Glomerular visceral epithelial cell (primary cell): Measurements from ENCODE around the gene LCTL.
"Not testable (repeated sequence)": the region's sequence is repeated elsewhere in the genome, so short reads cannot be mapped to it uniquely, and the experiment has no call there.

Experiments used
- DNase-seq: peaks from one replicate; pipeline ENCODE4 v3.0.0-alpha.2; 2016; ENCODE audit errors: extremely low spot score

The LCTL gene

DNA sequence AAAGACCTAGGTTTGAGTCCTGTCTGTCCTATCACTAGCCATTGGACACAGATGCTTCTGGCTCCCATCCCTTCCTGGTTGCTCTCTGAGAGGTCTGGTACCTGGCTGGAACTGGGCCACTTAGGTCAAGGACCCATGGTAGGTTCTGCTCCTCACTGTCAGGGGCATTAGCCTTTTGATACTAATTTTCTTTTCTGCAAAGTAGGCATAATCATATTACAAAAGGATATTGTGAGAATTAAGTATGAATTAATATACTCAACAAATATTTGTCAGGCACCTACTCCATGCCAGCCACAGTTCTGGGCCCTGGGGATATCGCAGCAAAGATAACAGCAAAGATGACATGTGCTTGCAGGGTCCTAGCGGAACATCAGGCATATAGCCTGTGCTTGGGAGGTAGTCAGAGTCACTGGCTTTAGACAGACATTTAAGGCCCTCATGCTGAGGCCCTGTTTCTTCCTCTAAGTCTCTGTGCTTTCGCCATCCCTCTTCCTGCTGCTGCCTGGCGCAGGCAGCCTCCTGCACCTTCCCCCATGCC, 25.6 kb upstream of the LCTL start:
- no peak for DNase-seq

GRCh38 chr15:66590435-66590834, 24.6 kb upstream of the LCTL start:
- DNase-seq, result no peak

DNA sequence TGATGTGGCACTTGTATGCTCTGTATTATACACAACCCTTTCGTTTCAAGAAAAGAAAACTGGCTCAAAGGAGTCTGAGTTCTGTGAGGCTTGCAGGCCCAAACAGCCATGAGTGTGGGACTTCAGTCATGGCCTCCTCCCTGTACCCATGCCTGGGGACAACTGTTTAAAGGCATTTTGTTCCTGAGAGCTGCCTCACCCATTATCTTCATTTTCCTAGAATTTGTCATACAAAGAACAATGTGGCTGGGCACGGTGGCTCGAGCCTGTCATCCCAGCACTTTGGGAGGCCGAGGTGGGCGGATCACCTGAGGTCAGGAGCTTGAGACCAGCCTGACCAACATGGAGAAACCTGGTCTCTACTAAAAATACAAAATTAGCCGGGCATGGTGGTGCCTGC, 23.6 kb upstream of the LCTL start:
- DNase-seq, result not testable (repeated sequence)

DNA sequence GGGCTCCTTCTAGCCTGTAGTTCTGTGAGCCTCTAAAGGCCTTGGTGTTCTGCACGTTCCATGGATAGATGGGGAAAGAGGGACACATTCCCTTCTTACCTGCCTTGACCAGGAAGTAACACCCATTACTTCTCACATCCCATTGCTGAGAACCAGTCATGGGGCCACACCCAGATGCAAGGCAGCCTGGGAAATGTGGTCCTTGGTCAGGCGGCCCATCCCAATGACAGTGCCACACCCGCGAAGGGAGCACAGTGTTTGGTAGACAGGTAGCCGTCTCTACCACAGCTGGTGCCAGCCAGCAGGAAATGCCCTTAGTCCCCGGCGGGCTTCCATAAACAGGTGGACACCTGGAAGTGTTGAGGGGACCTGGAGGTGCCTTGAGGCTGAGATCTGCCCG, 23.2 kb upstream of the LCTL start:
- DNase-seq, result no peak

DNA sequence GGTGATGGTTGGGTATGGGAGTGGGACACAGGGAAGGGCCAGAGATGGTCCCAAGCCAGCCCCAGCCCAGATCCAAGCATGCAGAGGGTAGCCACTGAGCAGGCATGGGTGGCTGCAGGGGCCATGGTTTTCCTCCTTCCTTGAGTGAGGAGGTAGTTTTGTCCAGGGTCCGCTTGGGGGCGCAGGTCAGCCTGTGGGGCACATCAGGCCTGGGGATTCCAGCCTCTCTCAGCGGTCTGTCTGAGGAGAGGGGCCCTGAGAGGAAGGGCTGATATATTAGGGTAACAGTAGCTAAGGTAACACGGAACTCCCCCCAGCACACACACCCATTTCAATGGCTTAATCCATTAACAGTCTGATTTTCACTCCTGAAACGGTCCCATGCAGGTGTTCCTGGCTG, 22.7 kb upstream of the LCTL start:
- no peak for DNase-seq

DNA sequence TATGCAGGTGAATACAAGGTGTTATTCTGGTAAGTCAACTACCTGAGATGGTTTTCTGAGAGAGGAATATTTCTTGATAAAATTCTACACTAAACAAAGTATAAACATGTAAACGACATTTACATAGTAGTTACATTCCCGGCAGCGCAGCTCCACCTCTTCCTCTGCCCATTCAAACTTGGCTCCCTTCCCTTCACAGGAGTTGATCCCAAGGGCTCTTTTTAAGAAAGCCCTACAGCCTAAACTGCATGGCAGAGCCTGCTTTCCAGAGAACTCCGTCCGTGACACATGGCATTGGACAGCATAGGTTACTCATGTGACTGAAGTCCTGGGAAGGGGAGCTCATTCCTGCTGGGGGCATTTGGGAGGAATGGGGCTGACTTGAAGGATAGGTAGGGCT, 22.0 kb upstream of the LCTL start:
- no peak for DNase-seq

GRCh38 chr15:66587020-66587419, 21.2 kb upstream of the LCTL start:
- DNase-seq, result no peak

GRCh38 chr15:66586155-66586976, 20.6 kb upstream of the LCTL start:
- DNase-seq, result no peak

- no peak for DNase-seq
These were observed 16.3 kb upstream of the LCTL start for GRCh38 chr15:66581972-66582537.

DNA sequence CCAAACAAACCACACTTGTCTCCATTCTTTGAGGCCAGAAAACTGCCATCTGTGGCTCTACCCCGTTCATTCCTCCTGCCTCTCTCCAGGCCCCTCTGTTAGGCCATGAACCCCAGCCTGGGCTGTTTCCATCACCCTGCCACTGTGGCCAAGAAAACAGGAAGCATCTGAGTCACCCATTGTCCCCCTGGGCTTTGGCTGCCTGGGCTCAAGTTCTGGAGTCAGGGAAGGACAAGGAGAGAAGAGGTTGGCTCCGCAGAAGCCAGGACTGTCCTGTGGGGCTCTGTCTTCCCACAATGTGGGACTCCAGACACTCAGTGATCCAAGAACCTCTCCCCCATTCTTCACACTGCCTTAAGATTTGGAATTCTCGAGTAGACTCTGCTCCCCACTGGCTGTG, 14.8 kb upstream of the LCTL start:
- no peak for DNase-seq

DNA sequence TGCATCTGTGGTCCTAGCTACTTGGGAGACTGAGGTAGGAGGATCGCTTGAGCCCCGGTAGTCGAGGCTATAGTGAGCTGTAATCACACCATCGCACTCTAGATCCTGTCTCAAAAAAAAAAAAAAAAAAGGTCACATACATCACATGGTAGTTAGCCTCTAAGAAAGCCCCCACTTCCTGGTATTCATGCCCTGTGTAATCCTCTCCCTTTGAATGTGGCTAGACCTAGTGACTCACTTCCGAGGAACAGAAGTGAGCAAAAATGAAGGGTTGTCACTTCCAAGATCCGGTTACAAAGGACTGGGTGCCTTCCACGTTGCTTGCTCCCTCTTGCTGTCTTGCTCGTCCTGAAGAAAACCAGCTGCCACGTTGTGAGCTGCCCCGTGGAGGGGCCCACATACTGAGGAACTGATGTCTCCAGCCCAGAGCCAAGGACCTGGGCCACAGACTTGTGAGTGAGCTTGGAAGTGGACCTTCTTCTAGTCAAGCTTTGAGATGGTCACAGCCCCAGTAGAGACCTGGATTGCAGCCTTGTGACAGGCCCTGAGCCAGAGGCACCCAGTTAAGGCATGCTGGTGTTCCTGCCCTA, 12.6 kb upstream of the LCTL start:
- DNase-seq, result no peak

GRCh38 chr15:66574596-66574950, 8.8 kb upstream of the LCTL start:
- no peak for DNase-seq

DNA sequence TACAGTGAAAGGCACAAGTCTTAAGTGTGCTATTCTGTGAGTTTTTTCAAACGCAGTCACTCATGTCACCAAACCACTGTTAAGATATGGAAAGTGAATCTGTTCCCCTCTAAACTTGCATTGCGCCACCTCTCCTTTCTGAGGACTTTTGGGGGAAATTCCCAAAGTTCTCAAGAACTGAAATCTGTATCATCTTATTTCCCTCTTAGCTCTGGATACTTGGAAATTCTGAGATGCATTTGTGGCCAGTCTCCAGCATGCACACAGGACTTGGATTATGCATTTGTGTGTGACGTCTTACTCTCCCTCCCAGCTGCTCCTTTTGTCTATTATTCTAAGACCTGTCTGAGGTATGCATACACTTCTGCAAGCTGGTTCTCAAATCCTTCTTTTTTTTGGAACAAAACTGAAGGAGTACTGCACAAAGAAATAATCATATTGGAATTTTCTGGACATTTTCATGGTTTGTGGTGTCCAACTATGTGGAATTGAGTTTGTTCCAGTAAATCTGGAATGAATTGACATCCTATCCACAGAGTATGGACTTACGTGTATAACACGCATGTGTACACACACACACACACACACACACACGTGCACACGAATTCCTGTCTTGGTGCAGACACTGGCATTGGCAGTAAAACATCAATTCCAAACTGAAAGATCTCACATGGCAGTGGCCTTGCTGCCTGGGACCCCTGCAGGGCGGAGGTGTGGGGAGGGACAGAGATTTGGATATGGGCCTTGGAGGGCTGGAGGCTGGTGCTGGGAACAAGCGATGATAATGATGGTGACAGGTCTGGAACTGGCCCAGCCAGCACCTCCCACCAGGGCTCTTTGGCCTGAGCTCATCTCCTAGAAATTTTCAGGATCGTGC, 8.2 kb upstream of the LCTL start:
- peak; percentile 44 for DNase-seq

- no peak for DNase-seq
These were observed 7.5 kb upstream of the LCTL start for GRCh38 chr15:66573348-66573718.

- no peak for DNase-seq
These were observed 6.3 kb upstream of the LCTL start for GRCh38 chr15:66572146-66572545.

- no peak for DNase-seq
These were observed 5.2 kb upstream of the LCTL start for GRCh38 chr15:66570842-66571478.

DNA sequence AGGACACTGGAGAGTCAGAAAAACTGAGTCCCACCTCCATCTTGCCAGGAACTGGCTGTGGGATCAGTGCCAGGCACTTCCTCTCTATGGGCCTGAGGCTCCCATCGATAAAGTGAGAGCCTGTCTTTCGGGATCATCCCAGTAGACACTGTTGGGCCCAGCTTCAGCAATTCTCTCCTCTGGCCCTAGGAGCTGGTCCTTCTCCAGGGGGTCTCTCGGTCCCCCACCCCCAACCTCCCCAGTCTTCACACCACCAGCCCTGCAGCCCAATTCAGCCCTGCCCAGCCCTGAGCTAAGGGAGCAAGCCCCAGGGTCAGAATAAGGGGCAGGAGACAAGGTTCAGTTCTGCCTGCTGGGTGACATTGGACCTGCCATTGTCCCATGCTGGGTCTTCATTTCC, 4.5 kb upstream of the LCTL start:
- no peak for DNase-seq

GRCh38 chr15:66569461-66570137, 3.8 kb upstream of the LCTL start:
- no peak for DNase-seq

- no peak for DNase-seq
These were observed 2.1 kb upstream of the LCTL start for GRCh38 chr15:66567897-66568296.

GRCh38 chr15:66566963-66567531, 1.2 kb upstream of the LCTL start:
- DNase-seq, result peak; percentile 74

DNA sequence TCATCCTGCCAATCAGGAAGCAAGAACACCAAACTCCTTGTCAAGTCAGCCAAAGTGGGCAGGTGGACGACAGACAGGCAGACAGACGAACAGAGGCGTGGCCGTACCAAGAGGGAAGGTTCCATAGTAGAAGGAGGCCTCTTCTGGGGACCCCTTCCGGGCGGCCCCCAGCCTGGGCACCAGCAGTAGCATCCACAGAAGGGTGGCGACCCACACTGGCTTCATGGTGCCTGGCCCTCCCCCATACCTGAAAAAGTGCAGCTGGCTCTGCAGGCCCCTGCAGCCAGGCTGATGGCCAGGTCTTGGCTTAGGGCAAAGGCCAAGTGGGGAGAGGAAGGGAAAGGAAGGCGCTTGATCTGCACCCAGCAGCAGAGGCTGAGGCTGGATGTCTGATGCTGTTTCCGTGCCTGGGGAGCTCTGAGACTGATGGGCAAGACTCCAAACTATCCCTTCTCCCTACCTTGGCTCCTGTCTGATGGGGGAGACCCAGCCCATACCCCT, 607 bp downstream of the LCTL start:
- no peak for DNase-seq
